ENCODE results near the gene DMC1.

GRCh38 chr22:38489142-38489541 is 80.8 kb downstream of the DMC1 start:
- TF ChIP-seq CTCF (IDR thresholded peaks at IDR 0.05) (no peak), POLR2A (IDR thresholded peaks at IDR 0.05) (no peak), POLR2AphosphoS5 (IDR thresholded peaks at IDR 0.05) (no peak)
